Heart left ventricle (tissue), 16 donors: ENCODE results near the gene CBLB. TPM values are rescaled to one million over a fixed set of nuclear protein-coding genes. Genes with fewer than 3 reads are reported as not detected.
A peak's percentile ranks its signal among the peaks of the same experiment; 100 is the strongest.

Experiments used
- ATAC-seq, 4 donors: fragments of 200-7000 bp; cut with Tn5 transposase; one replicate each; pipeline ENCODE4 v1.9.1; 2020 to 2022; ENCODE audit warnings: moderate library complexity in 4 of 4, mild to moderate bottlenecking in 3 of 4, moderate number of reproducible peaks in 1 of 4
- DNase-seq, 5 donors: peaks; one replicate each; pipeline ENCODE4 v3.0.0-alpha.2; 2020
- H3K27ac ChIP-seq, 12 donors: fragments of 200-600 bp; sonication (generic) in 4 of 12; one replicate each; pipeline versions ENCODE4 v1.5.0 to v1.8.0; 2016 to 2022; ENCODE audit warnings: mild to moderate bottlenecking in 2 of 12
- H3K27me3 ChIP-seq, 9 donors: fragments of 200-600 bp; sonication (generic) in 2 of 9; one replicate each; pipeline versions ENCODE4 v1.5.1 to v1.8.0; 2016 to 2022; ENCODE audit warnings: mild to moderate bottlenecking in 3 of 9
- H3K36me3 ChIP-seq, 9 donors: fragments of 200-600 bp; sonication (generic) in 2 of 9; one replicate each; pipeline versions ENCODE4 v1.5.0 to v1.8.0; 2018 to 2022; ENCODE audit warnings: mild to moderate bottlenecking in 2 of 9
- H3K4me1 ChIP-seq, 12 donors: fragments of 200-600 bp; sonication (generic) in 4 of 12; one replicate each; pipeline versions ENCODE4 v1.5.0 to v1.8.0; 2016 to 2022; ENCODE audit warnings: mild to moderate bottlenecking in 3 of 12
- H3K4me3 ChIP-seq, 12 donors: fragments of 200-600 bp; sonication (generic) in 4 of 12; one replicate each; pipeline versions ENCODE4 v1.5.0 to v1.8.0; 2017 to 2022; ENCODE audit warnings: mild to moderate bottlenecking in 9 of 12, moderate library complexity in 4 of 12
- H3K9me3 ChIP-seq, 12 donors: fragments of 200-600 bp; sonication (generic) in 4 of 12; one replicate each; pipeline versions ENCODE4 v1.5.0 to v1.8.0; 2016 to 2022; ENCODE audit warnings: mild to moderate bottlenecking in 1 of 12
- POLR2A ChIP-seq, 2 donors: fragments of 450-650 bp; IDR thresholded peaks; one replicate each; pipeline ENCODE4 v1.6.1; 2017; ENCODE audit warnings: antibody characterized with exemption in 2 of 2, mild to moderate bottlenecking in 2 of 2, moderate library complexity in 2 of 2
- WGBS, 4 donors: extraction: QIAGEN DNeasy Blood & Tissue Kit in 2 of 4; methylation state at CpG; one replicate each; pipeline versions ENCODE4 v1.1.5 to v1.1.7; 2013 to 2018; 5-methylcytosine and 5-hydroxymethylcytosine counted together
- intact Hi-C, 10 donors: fragments of 100-400 bp; cut with DNase I; formaldehyde crosslinking; loops; one replicate each; pipeline versions ENCODE4 v1.11.1 to v1.14.2; 2022
- polyA plus RNA-seq, 2 donors: library from polyadenylated mRNA; stranded (reverse); fragments of 200-250 nt; gene quantifications; one replicate each; pipeline ENCODE4 v1.2.3, GENCODE V29; 2013
- total RNA-seq, 9 donors: library from RNA; depleted of rRNA in 2 of 9; stranded (reverse); fragments of >200 nt in 2 of 9; fragmentation: NEBNext Ultra II Directional in 3 of 9; extraction: Animal tissue kit (Norgen Biotek cat#: 25700) in 3 of 9; gene quantifications; one replicate each; pipeline versions ENCODE4 v1.1.0 to v1.2.4, GENCODE V29; 2016 to 2023
- TF ChIP-seq, protein P1 (sequence below), 12 donors: fragments of 200-600 bp; sonication (generic) in 4 of 12; IDR thresholded peaks; one replicate each; pipeline versions ENCODE4 v1.5.0 to v1.8.0; 2018 to 2022; ENCODE audit warnings: antibody characterized with exemption in 12 of 12, mild to moderate bottlenecking in 5 of 12
- donor health status: ischemic (EF 13 %, LVEDD 7.1; RV severe dilation, severe dysfunction).
- donor health status: healthy with polysubstance abuse.
- donor health status: DM: no; HTN: yes; CAD: no.
- donor health status: DM: no; HTN: no; CAD: no.
- donor health status: ischemic (EF 25% LVEDD 6.9; RV normal size, moderate dysfunction).
- donor health status: ischemic (EF 25% LVEDD 5.7; RV mildly dilated, moderate dysfunction).
- donor health status: healthy.
- donor health status: DM: yes; HTN: yes; CAD: no.
- donor health status: ischemic (EF 35%, LVEDD 5.7; RV mildly dilated, moderate dysfunction).
- donor health status: nonischemic (EF 11% LVEDD 7.7; RV severe dilation, severe dysfunction).
- donor health status: DM: yes; HTN: yes; CAD: no.
- donor health status: PGD.
- donor health status: ischemic (EF 29% LVEDD 5.4; RV normal size, mild dysfunction).
- donor health status: nonischemic (EF 23%, LVEDD 6.1; RV moderate dilation, normal function).

Gene CBLB
- total and polyA plus RNA-seq, 11 donors = 18.6 to 74.4 (median 42.3) TPM

DNA sequence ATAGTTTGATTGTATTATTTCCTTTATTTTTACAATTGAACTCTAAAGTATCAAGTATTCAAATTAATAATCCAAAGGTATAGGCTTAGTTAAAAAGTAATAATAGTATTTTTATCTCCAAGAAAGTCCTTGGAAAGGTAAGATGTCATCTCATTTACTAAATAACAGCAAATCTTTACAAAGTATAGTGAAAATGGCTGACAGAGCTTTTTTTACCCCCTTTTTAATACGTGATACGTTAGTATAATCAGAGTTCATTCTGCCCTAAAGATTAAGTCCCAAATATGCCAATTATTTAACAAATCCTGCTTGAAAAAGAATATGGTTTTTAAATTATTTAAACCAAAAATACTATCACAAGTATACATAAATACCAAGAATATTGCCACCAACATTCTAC is 12.2 kb downstream of the CBLB start:
- Histone ChIP-seq H3K4me1 (peaks cover 0 to 52% (median 42%) of the 10 kb centered on the region in 12 donors), H3K9me3 (no peaks in the 10 kb centered on the region), H3K27ac (no peak overlapping the region), H3K36me3 (peaks cover 0 to 67% (median 48%) of the 10 kb centered on the region in 9 donors), H3K4me3 (no peak overlapping the region), H3K27me3 (no peaks in the 10 kb centered on the region)
- WGBS, 4 donors = 73 to 81% (median 78%) methylated on average over 2 of the region's 2 CpGs
- intact Hi-C loops = no loop called here
- DNase-seq = no peak
- TF ChIP-seq, protein P1, sequence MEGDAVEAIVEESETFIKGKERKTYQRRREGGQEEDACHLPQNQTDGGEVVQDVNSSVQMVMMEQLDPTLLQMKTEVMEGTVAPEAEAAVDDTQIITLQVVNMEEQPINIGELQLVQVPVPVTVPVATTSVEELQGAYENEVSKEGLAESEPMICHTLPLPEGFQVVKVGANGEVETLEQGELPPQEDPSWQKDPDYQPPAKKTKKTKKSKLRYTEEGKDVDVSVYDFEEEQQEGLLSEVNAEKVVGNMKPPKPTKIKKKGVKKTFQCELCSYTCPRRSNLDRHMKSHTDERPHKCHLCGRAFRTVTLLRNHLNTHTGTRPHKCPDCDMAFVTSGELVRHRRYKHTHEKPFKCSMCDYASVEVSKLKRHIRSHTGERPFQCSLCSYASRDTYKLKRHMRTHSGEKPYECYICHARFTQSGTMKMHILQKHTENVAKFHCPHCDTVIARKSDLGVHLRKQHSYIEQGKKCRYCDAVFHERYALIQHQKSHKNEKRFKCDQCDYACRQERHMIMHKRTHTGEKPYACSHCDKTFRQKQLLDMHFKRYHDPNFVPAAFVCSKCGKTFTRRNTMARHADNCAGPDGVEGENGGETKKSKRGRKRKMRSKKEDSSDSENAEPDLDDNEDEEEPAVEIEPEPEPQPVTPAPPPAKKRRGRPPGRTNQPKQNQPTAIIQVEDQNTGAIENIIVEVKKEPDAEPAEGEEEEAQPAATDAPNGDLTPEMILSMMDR (IDR thresholded peaks at IDR 0.05) = no peak
- no peak for TF ChIP-seq POLR2A (IDR thresholded peaks at IDR 0.05)
- no peak for ATAC-seq

DNA sequence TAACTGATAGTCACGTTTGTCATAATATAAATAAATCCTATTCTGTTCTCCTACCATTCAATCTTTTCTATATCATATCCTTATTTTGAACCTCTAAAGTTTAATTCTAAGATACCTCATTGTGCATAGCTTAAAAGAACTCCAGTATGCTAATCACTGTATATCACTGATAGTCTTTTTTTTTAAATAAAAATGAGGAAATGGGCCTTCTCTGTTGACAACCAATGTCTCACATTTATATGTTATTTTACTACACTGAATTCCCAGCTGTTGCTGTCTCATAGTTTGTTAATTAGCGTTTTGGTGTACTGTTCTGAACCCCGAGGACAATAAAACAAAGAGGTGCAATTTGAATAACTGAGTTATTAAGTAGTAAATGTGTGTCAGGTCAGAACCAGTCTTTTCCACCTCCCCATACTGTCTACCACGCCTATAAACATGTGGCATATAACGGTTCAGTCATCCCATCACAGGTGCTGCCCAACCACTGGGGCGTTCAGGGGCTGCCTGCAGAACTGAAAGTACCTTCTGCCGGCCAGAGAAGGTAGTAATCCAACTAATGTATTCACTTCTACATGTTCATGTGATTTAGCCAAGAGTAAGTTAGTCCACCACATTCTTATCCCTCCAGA is 14.9 kb downstream of the CBLB start:
- 81 to 86% (median 85%) methylated on average over 7 of the region's 7 CpGs for WGBS, 4 donors
- no peak for TF ChIP-seq POLR2A (IDR thresholded peaks at IDR 0.05)
- no peaks in the 10 kb centered on the region for H3K27me3 ChIP-seq
- H3K4me3 ChIP-seq = no peak overlapping the region
- intact Hi-C loops = no loop called here
- H3K4me1 ChIP-seq = peaks cover 0 to 34% (median 24%) of the 10 kb centered on the region in 12 donors
- DNase-seq (no peak), ATAC-seq (peak in 1 of 4 donors; percentile 6)
- no peak overlapping the region for H3K27ac ChIP-seq
- H3K9me3 ChIP-seq = no peaks in the 10 kb centered on the region
- peaks cover 0 to 82% (median 55%) of the 10 kb centered on the region in 9 donors for H3K36me3 ChIP-seq

DNA sequence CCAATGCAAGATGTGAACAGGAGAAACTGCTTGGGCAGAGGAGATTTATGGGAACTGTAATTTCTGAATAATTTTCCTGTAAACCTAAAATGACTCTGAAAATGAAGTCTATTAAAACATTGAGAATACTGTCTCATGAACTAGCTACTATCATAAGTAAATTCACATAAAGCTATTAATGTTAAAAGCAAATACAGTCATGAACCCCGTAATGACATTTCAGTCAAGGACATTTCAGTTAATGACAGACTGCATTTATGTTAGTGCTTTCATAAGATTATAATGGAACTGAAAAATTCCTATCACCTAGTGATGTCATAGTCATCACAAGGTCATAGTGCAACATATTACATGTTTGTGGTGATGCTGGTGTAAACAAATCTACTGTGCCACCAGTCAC is 17.2 kb downstream of the CBLB start:
- TF ChIP-seq, protein P1 (IDR thresholded peaks at IDR 0.05) = no peak
- no peak for TF ChIP-seq POLR2A (IDR thresholded peaks at IDR 0.05)
- DNase-seq = no peak
- Histone ChIP-seq H3K36me3 (peaks cover 0 to 70% (median 49%) of the 10 kb centered on the region in 9 donors), H3K9me3 (no peaks in the 10 kb centered on the region), H3K4me1 (peaks cover 0 to 30% (median 22%) of the 10 kb centered on the region in 12 donors), H3K4me3 (no peak overlapping the region), H3K27ac (no peak overlapping the region), H3K27me3 (no peaks in the 10 kb centered on the region)
- ATAC-seq = no peak
- WGBS, 4 donors = 67 to 82% (median 76%) methylated on average over 1 of the region's 1 CpG
- intact Hi-C loops = no loop called here

DNA sequence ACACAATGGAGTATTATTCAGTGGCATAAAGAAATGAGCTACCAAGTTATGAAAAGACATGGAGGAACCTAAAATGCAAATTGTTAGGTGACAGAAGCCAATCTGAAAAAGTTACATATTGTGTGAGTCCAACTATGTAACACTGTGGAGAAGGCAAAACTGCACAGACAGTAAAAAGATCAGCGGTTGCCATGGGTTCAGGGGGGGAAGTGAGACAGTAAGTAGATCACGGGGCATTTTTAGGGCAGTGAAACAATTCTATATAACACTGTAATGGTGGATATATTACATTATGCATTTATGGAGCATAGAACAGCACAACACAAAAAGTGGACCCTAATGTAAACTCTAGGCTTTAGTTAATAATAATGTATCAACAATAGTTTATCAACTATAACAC is 17.6 kb downstream of the CBLB start:
- 92 to 96% (median 96%) methylated on average over 2 of the region's 2 CpGs for WGBS, 4 donors
- intact Hi-C loops = no loop called here
- no peak for TF ChIP-seq POLR2A (IDR thresholded peaks at IDR 0.05)
- TF ChIP-seq, protein P1 (IDR thresholded peaks at IDR 0.05) = no peak
- no peak for ATAC-seq
- Histone ChIP-seq H3K27me3 (no peaks in the 10 kb centered on the region), H3K36me3 (peaks cover 0 to 70% (median 49%) of the 10 kb centered on the region in 9 donors), H3K4me1 (peaks cover 3 to 34% (median 24%) of the 10 kb centered on the region in 12 donors), H3K4me3 (no peak overlapping the region), H3K9me3 (no peaks in the 10 kb centered on the region), H3K27ac (no peak overlapping the region)
- DNase-seq = no peak

DNA sequence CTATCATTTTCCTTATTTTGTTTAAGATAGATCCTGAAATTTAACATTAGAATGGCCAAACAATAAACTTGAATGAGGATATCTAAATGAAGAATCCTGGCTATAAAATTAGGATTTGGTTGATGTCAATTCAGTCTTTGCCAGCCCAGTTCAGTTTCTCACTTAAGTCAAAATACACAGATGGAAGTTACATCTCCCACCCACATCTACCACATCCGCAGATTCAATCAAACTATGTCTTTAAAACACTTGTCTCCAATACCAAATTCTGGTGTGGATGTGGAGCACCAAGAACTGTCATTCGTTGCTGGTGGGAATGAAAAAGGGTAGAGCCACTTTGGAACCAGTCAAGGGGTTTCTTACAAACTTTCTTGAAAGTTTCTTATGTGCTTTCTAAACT is 18.2 kb downstream of the CBLB start:
- no peak for DNase-seq
- WGBS, 4 donors = 84 to 90% (median 87%) methylated on average over 2 of the region's 2 CpGs
- H3K4me1 ChIP-seq = peaks cover 5 to 40% (median 30%) of the 10 kb centered on the region in 12 donors
- no peak for ATAC-seq
- H3K27ac ChIP-seq = no peak overlapping the region
- intact Hi-C loops = no loop called here
- no peak overlapping the region for H3K4me3 ChIP-seq
- TF ChIP-seq POLR2A (IDR thresholded peaks at IDR 0.05) = no peak
- TF ChIP-seq, protein P1 (IDR thresholded peaks at IDR 0.05) = no peak
- no peaks in the 10 kb centered on the region for H3K9me3 ChIP-seq
- H3K27me3 ChIP-seq = no peaks in the 10 kb centered on the region
- peaks cover 0 to 69% (median 49%) of the 10 kb centered on the region in 9 donors for H3K36me3 ChIP-seq
